GM23248 (cell line): ENCODE measurements around the gene SEMA3C.

Experiments used
- EZH2 ChIP-seq: fragments of 200-600 bp; sonication (generic); IDR thresholded peaks from 2 replicates; pipeline ENCODE4 v1.6.1; 2018; ENCODE audit warnings: antibody characterized with exemption, mild to moderate bottlenecking; ENCODE audit not compliant: insufficient read depth, poor library complexity, severe bottlenecking
- EZH2phosphoT487 ChIP-seq: fragments of 200-600 bp; sonication (generic); IDR thresholded peaks from 2 replicates; pipeline ENCODE4 v1.6.1; 2018; ENCODE audit warnings: antibody characterized with exemption, moderate library complexity, mild to moderate bottlenecking, low read depth; ENCODE audit not compliant: insufficient read depth

GRCh38 chr7:80907612-80908011 lies 11.2 kb downstream of the SEMA3C start:
- TF ChIP-seq EZH2phosphoT487 (no peak), EZH2 (no peak)
